CD4-positive, alpha-beta memory T cell (primary cell): ENCODE data around the gene MBD3L2. TPM values are rescaled to one million over a fixed set of nuclear protein-coding genes. Genes with fewer than 3 reads are reported as not detected.
A peak's percentile ranks its signal among the peaks of the same experiment; 100 is the strongest.
"Not testable (repeated sequence)": the region's sequence is repeated elsewhere in the genome, so short reads cannot be mapped to it uniquely, and the experiment has no call there.

Experiments used
- CTCF ChIA-PET: fragments of 350-600 bp; sonication (Branson Sonifier 250); formaldehyde crosslinking; loops from one replicate; lab custom pipeline; 2021; ENCODE audit warnings: inconsistent platforms; ENCODE audit not compliant: partially characterized antibody; lab: Charles Lee
- POLR2A ChIA-PET: fragments of 350-600 bp; sonication (Branson Sonifier 250); formaldehyde crosslinking; loops from one replicate; lab custom pipeline; 2021; ENCODE audit not compliant: partially characterized antibody; lab: Charles Lee
- DNase-seq, 5 donors: peaks; one replicate each; pipeline versions ENCODE4 v3.0.0 to v3.0.0-alpha.2; 2020 to 2022; ENCODE audit warnings: mixed read lengths in 1 of 5
- H3K27ac ChIP-seq: one replicate; pipeline ENCODE4 v1.7.0; 2013; ENCODE audit warnings: low read depth, low read length
- H3K27me3 ChIP-seq: 2 replicates; pipeline ENCODE4 v1.7.0; 2013; ENCODE audit warnings: mild to moderate bottlenecking, low read length, moderate library complexity; ENCODE audit not compliant: insufficient read depth
- H3K36me3 ChIP-seq: 2 replicates; pipeline ENCODE4 v1.7.0; 2013; ENCODE audit warnings: mild to moderate bottlenecking, low read length, moderate library complexity; ENCODE audit not compliant: insufficient read depth
- H3K4me1 ChIP-seq: 2 replicates; pipeline ENCODE4 v1.7.0; 2013; ENCODE audit warnings: mild to moderate bottlenecking, low read length, moderate library complexity; ENCODE audit not compliant: insufficient read depth
- H3K4me3 ChIP-seq, 2 donors: one replicate each; pipeline ENCODE4 v1.7.0; 2013; ENCODE audit warnings: low read length in 2 of 2, mild to moderate bottlenecking in 1 of 2
- H3K9me3 ChIP-seq, 2 donors: one replicate each; pipeline ENCODE4 v1.7.0; 2013; ENCODE audit warnings: low read length in 2 of 2, control low read depth in 1 of 2; ENCODE audit not compliant: control insufficient read depth in 1 of 2
- H3K27ac Mint-ChIP-seq, 7 donors: one replicate each; pipeline ENCODE4 v1.8.0; 2020 to 2021; ENCODE audit warnings: mixed read lengths in 7 of 7, mild to moderate bottlenecking in 6 of 7, inconsistent platforms in 3 of 7, moderate library complexity in 3 of 7
- H3K27me3 Mint-ChIP-seq, 2 donors: one replicate each; pipeline ENCODE4 v1.8.0; 2020 to 2021; ENCODE audit warnings: mixed read lengths in 2 of 2
- H3K36me3 Mint-ChIP-seq, 2 donors: one replicate each; pipeline ENCODE4 v1.8.0; 2020 to 2021; ENCODE audit warnings: mixed read lengths in 2 of 2, inconsistent platforms in 1 of 2, mild to moderate bottlenecking in 1 of 2
- H3K4me1 Mint-ChIP-seq, 4 donors: one replicate each; pipeline ENCODE4 v1.8.0; 2020 to 2021; ENCODE audit warnings: mixed read lengths in 4 of 4, mild to moderate bottlenecking in 1 of 4
- H3K4me3 Mint-ChIP-seq, 8 donors: one replicate each; pipeline ENCODE4 v1.8.0; 2020 to 2021; ENCODE audit warnings: mixed read lengths in 8 of 8, mild to moderate bottlenecking in 7 of 8, moderate library complexity in 6 of 8, inconsistent platforms in 3 of 8
- H3K9me3 Mint-ChIP-seq, 8 donors: one replicate each; pipeline ENCODE4 v1.8.0; 2020 to 2021; ENCODE audit warnings: mixed read lengths in 8 of 8, mild to moderate bottlenecking in 5 of 8, inconsistent platforms in 3 of 8, moderate library complexity in 1 of 8
- intact Hi-C: fragments of 100-400 bp; cut with micrococcal nuclease; formaldehyde crosslinking; loops from one replicate; pipeline ENCODE4 v1.15.1; 2023
- polyA plus RNA-seq, 2 donors: library from polyadenylated mRNA; unstranded; fragments of 300-500 nt; fragmentation: Illumina TruSeq; gene quantifications; one replicate each; pipeline ENCODE4 v1.2.3, GENCODE V29; 2021
- total RNA-seq, 2 experiments: library from RNA; stranded (reverse); gene quantifications; one replicate each; pipeline ENCODE4 v1.2.3, GENCODE V29; 2021

MBD3L2 gene
- total and polyA plus RNA-seq, 4 experiments from 2014 or later, result not detected

- no peaks in the 10 kb centered on the region for H3K4me1 ChIP-seq
- no peak overlapping the region for H3K4me3 ChIP-seq
- no peaks in the 10 kb centered on the region for H3K36me3 Mint-ChIP-seq
- no peaks in the 10 kb centered on the region for H3K9me3 Mint-ChIP-seq
- no peak for DNase-seq
- ChIA-PET CTCF (no interaction called here), POLR2A (interaction anchor here (0.6 kb wide), 1 partner anchor 566 kb away, joined by 3 read pairs; the partner anchor contains the start of genes PET100 and XAB2)
- no peaks in the 10 kb centered on the region for H3K36me3 ChIP-seq
- no peaks in the 10 kb centered on the region for H3K27me3 ChIP-seq
- H3K4me3 Mint-ChIP-seq, result no peak overlapping the region
- no peak overlapping the region for H3K27ac Mint-ChIP-seq
- no peak overlapping the region for H3K27ac ChIP-seq
- intact Hi-C loops, result no loop called here
- no peaks in the 10 kb centered on the region for H3K9me3 ChIP-seq
- H3K27me3 Mint-ChIP-seq, result no peaks in the 10 kb centered on the region
- H3K4me1 Mint-ChIP-seq, result peaks cover 0 to 1% (median 0%) of the 10 kb centered on the region in 4 donors
Observed at GRCh38 chr19:7063339-7063738, 14.2 kb downstream of the MBD3L2 start.

GRCh38 chr19:7063764-7064418, 14.8 kb downstream of the MBD3L2 start:
- H3K27me3 Mint-ChIP-seq, result no peaks in the 10 kb centered on the region
- peaks cover 2 to 5% (median 3%) of the 10 kb centered on the region in 4 donors for H3K4me1 Mint-ChIP-seq
- Histone ChIP-seq H3K9me3 (no peaks in the 10 kb centered on the region), H3K27me3 (no peaks in the 10 kb centered on the region), H3K4me1 (peaks cover 4% of the 10 kb centered on the region), H3K4me3 (no peak overlapping the region), H3K27ac (no peak overlapping the region), H3K36me3 (no peaks in the 10 kb centered on the region)
- no peak for DNase-seq
- POLR2A ChIA-PET, result interaction anchor here (0.6 kb wide), 1 partner anchor 565 kb away, joined by 3 read pairs; the partner anchor contains the start of genes PET100 and XAB2
- peak overlapping the region in 2 of 7 donors; percentile 8 to 59 for H3K27ac Mint-ChIP-seq
- H3K9me3 Mint-ChIP-seq, result peaks cover 0 to under 1% (median 0%) of the 10 kb centered on the region in 8 donors
- no peak overlapping the region for H3K4me3 Mint-ChIP-seq
- intact Hi-C loops, result no loop called here
- CTCF ChIA-PET, result no interaction called here
- no peaks in the 10 kb centered on the region for H3K36me3 Mint-ChIP-seq

DNA sequence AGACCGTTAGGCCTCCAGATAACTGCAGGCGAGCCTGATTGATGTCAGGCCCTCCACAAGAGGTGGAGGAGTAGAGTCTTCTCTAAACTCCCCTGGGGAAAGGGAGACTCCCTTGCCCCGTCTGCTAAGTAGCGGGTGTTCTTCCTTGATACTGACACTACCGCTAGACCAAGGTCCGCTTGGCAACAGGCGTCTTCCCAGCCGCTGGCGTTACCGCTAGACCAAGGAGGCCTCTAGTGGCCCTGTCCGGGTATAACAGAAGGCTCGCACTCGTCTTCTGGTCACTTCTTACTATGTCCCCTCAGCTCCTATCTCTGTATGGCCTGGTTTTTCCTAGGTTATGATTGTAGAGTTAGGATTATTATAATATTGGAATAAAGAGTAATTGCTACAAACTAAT, 18.0 kb downstream of the MBD3L2 start:
- intact Hi-C loops, H3K4me3 ChIP-seq, H3K27ac ChIP-seq, CTCF ChIA-PET, H3K9me3 ChIP-seq, DNase-seq, H3K9me3 Mint-ChIP-seq, POLR2A ChIA-PET, H3K4me3 Mint-ChIP-seq, H3K36me3 ChIP-seq, H3K27me3 ChIP-seq, H3K27me3 Mint-ChIP-seq: not testable (repeated sequence)
- H3K4me1 ChIP-seq, result peaks cover 21% of the 10 kb centered on the region
- Mint-ChIP-seq H3K27ac (peak overlapping the region in 1 of 7 donors; percentile 60), H3K4me1 (peaks cover 5 to 29% (median 11%) of the 10 kb centered on the region in 4 donors), H3K36me3 (peaks cover 8 to 12% of the 10 kb centered on the region in 2 donors)

DNA sequence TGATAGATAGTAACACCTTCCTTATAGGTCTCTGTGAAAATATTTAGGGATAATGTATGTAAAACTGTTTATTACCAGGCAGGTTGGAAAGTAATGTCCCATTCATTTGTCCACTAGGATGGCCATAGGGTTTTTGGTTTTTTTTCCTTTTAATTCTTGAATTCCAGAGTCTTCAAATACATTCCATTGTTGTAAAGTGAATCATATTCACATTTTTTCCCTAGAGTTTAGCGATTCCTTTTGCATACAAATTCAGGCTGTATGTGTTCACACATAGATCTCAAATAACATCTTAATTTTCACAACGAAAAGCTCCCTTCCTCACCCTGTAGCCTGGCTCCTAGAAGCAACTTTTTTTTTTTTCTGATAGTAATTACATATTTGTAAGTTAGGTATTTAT, 18.6 kb downstream of the MBD3L2 start:
- H3K27ac ChIP-seq, result no peak overlapping the region
- Mint-ChIP-seq H3K27me3 (no peaks in the 10 kb centered on the region), H3K4me1 (peaks cover 10 to 35% (median 17%) of the 10 kb centered on the region in 4 donors), H3K4me3 (no peak overlapping the region), H3K36me3 (peaks cover 14 to 18% of the 10 kb centered on the region in 2 donors), H3K9me3 (peaks cover 0 to 2% (median 0%) of the 10 kb centered on the region in 8 donors), H3K27ac (no peak overlapping the region)
- H3K9me3 ChIP-seq, result no peaks in the 10 kb centered on the region
- H3K36me3 ChIP-seq, result peaks cover 11% of the 10 kb centered on the region
- no peaks in the 10 kb centered on the region for H3K27me3 ChIP-seq
- H3K4me3 ChIP-seq, result no peak overlapping the region
- POLR2A ChIA-PET, result interaction anchor here (4.7 kb wide), 1 partner anchor 32 kb away, joined by 31 read pairs; no protein-coding TSS in a partner anchor
- CTCF ChIA-PET, result interaction anchor here (1.3 kb wide), 1 partner anchor 501 kb away, joined by 4 read pairs; no protein-coding TSS in a partner anchor
- DNase-seq, result no peak
- H3K4me1 ChIP-seq, result peaks cover 21% of the 10 kb centered on the region
- intact Hi-C loops, result no loop called here

- POLR2A ChIA-PET, result interaction anchor here (0.9 to 4.7 kb wide), 22 partner anchors 9 to 852 kb away, joined by 3 to 33 read pairs (median 6); partner anchors contain the start of genes ALKBH7, ARHGEF18, KHSRP and MAP2K7
Observed at GRCh38 chr19:7068599-7068998, 19.5 kb downstream of the MBD3L2 start.

GRCh38 chr19:7069042-7069903, 20.2 kb downstream of the MBD3L2 start, which contains the start of gene ZNF557:
ZNF557 (plus strand) TSS chr19:7069703; CDS start chr19:7075075, 5,372 bp downstream.
- Histone ChIP-seq H3K4me3 (peak within 1 kb of the TSS; percentile 92 to 96), H3K36me3 (peaks cover 21% of the 10 kb centered on the region), H3K4me1 (peaks cover 21% of the 10 kb centered on the region), H3K9me3 (no peaks in the 10 kb centered on the region), H3K27ac (peak within 1 kb of the TSS; percentile 74), H3K27me3 (no peaks in the 10 kb centered on the region)
- POLR2A ChIA-PET, result interaction anchor here (0.5 to 4.7 kb wide), 28 partner anchors 9 to 851 kb away, joined by 3 to 33 read pairs (median 4); partner anchors contain the start of genes ALKBH7, ARHGEF18, KHSRP and MAP2K7
- peaks cover 26 to 27% of the 10 kb centered on the region in 2 donors for H3K36me3 Mint-ChIP-seq
- H3K4me1 Mint-ChIP-seq, result peaks cover 11 to 36% (median 18%) of the 10 kb centered on the region in 4 donors
- H3K9me3 Mint-ChIP-seq, result peaks cover 0 to 3% (median under 1%) of the 10 kb centered on the region in 8 donors
- H3K27ac Mint-ChIP-seq, result peak within 1 kb of the TSS; percentile 89 to 98 (median 95)
- intact Hi-C loops, result loop anchor here (1.0 kb wide), 1 partner anchor 30 kb away; no protein-coding TSS in a partner anchor
- H3K4me3 Mint-ChIP-seq, result peak within 1 kb of the TSS; percentile 92 to 99 (median 96)
- H3K27me3 Mint-ChIP-seq, result no peaks in the 10 kb centered on the region
- CTCF ChIA-PET, result interaction anchor here (0.5 to 3.3 kb wide), 7 partner anchors 30 to 499 kb away, joined by 3 to 12 read pairs (median 4); no protein-coding TSS in a partner anchor
- DNase-seq, result peak; percentile 99 to 100 (median 99)

More at GRCh38 chr19:7068599-7068998, 19.5 kb downstream of the MBD3L2 start:
- peak overlapping the region; percentile 89 to 98 (median 95) for H3K27ac Mint-ChIP-seq
- peaks cover 0 to 2% (median 0%) of the 10 kb centered on the region in 8 donors for H3K9me3 Mint-ChIP-seq
- Histone ChIP-seq H3K4me3 (no peak overlapping the region), H3K27ac (peak overlapping the region; percentile 74), H3K9me3 (no peaks in the 10 kb centered on the region), H3K36me3 (peaks cover 18% of the 10 kb centered on the region), H3K4me1 (peaks cover 21% of the 10 kb centered on the region), H3K27me3 (no peaks in the 10 kb centered on the region)
- no peak for DNase-seq
- peak overlapping the region; percentile 92 to 99 (median 96) for H3K4me3 Mint-ChIP-seq
- no peaks in the 10 kb centered on the region for H3K27me3 Mint-ChIP-seq
- H3K4me1 Mint-ChIP-seq, result peaks cover 10 to 36% (median 18%) of the 10 kb centered on the region in 4 donors
- intact Hi-C loops, result no loop called here
- peaks cover 19 to 23% of the 10 kb centered on the region in 2 donors for H3K36me3 Mint-ChIP-seq
- CTCF ChIA-PET, result interaction anchor here (0.5 to 3.3 kb wide), 6 partner anchors 33 to 500 kb away, joined by 3 to 12 read pairs (median 4); no protein-coding TSS in a partner anchor
